Measurements from ENCODE around the gene SKI. TPM values are rescaled to one million over a fixed set of nuclear protein-coding genes. Genes with fewer than 3 reads are reported as not detected.

SKI gene
- total and polyA plus RNA-seq, 9 of the 15 experiments (the other 6 are each of a cell fraction or from before 2014, with no cell fraction given), result 0.10 to 60.5 (median 4.6) TPM

DNA sequence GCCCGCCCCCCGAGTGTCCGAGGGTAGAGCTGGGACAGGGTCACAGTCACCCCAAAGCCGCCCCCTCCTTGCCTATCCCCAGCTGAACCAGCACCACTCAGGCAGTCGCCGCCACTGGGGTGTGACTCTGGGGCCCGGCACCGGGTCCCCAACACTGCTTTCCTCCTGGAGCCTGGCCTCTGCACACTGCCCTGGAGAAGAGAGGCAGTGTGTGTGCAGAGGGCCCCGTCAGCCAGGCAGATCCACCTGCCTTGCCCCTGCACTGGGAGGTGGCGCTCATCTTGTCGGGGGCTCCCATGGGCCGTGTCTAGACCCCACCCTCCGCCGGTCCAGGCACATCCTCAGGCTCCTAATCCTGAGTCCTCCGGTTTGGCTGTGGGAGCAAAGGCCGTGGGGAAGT is 49.2 kb upstream of the SKI start:
- Histone ChIP-seq H2AFZ (ENCODE audit: low read depth, low read length) (no peak overlapping the region), H3K9ac (ENCODE audit: insufficient read depth in 1 of 2, low read depth in 2 of 2, low read length in 2 of 2) (no peak overlapping the region), H3K4me3 (no peak overlapping the region), H3K27ac (ENCODE audit: extremely low read depth, low read depth, low read length) (no peak overlapping the region), H3K9me3 (replicated peaks; ENCODE audit: control insufficient read depth, insufficient read depth, low read depth, low read length) (no peaks in the 10 kb centered on the region), H3K79me2 (ENCODE audit: control insufficient read depth, insufficient read depth, low read length) (peaks cover 3% of the 10 kb centered on the region; the same call in 1 of the 3 replicates), H4K20me1 (replicated peaks; ENCODE audit: control insufficient read depth, insufficient read depth, low read length) (no peaks in the 10 kb centered on the region), H3K4me2 (ENCODE audit: insufficient read depth, low read length) (no peak overlapping the region), H3K36me3 (ENCODE audit: control insufficient read depth, insufficient read depth, low read length) (no peaks in the 10 kb centered on the region), H3K27me3 (ENCODE audit: control insufficient read depth in 2 of 2, insufficient read depth in 2 of 2, low read length in 2 of 2) (peaks cover 0 to 4% of the 10 kb centered on the region in 2 experiments; a peak in 3 of 5 replicates), H3K4me1 (replicated peaks in 1 of 2; ENCODE audit: control insufficient read depth in 2 of 2, insufficient read depth in 2 of 2, low read length in 2 of 2) (peaks cover 39 to 88% of the 10 kb centered on the region in 2 experiments), H3K9me1 (ENCODE audit: control insufficient read depth, insufficient read depth, low read length) (peaks cover 9% of the 10 kb centered on the region)
- ChIA-PET POLR2A (interaction anchor here (1.1 to 1.6 kb wide), 2 partner anchors 11 to 13 kb away, joined by 3 read pairs; no protein-coding TSS in a partner anchor), CTCF (ENCODE audit: low intra/inter-chr PET ratio) (no interaction called here)
- WGBS (ENCODE audit: insufficient coverage, low coverage, missing lambda C conversion rate), result 77% methylated on average over 14 of the region's 16 CpGs
- in situ Hi-C loops (cut with MboI) (loop anchor here (25.0 kb wide), 1 partner anchor 358 kb away; the partner anchor contains the start of genes HES5 and PANK4), intact Hi-C loops (cut with micrococcal nuclease) (no loop called here)
- BruUV-seq (replicated peaks), result no TSS peak
- TF ChIP-seq, protein P1, sequence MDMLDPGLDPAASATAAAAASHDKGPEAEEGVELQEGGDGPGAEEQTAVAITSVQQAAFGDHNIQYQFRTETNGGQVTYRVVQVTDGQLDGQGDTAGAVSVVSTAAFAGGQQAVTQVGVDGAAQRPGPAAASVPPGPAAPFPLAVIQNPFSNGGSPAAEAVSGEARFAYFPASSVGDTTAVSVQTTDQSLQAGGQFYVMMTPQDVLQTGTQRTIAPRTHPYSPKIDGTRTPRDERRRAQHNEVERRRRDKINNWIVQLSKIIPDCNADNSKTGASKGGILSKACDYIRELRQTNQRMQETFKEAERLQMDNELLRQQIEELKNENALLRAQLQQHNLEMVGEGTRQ (CRISPR knock-in tag; IDR thresholded peaks at IDR 0.05), result no peak
- TF ChIP-seq MAFF (IDR thresholded peaks at IDR 0.05; ENCODE audit: low read length) (no peak), PCBP1 (IDR thresholded peaks at IDR 0.05; ENCODE audit: low read depth, low read length, poor library complexity, severe bottlenecking) (peak; percentile 13)
- TF ChIP-seq, protein P2, sequence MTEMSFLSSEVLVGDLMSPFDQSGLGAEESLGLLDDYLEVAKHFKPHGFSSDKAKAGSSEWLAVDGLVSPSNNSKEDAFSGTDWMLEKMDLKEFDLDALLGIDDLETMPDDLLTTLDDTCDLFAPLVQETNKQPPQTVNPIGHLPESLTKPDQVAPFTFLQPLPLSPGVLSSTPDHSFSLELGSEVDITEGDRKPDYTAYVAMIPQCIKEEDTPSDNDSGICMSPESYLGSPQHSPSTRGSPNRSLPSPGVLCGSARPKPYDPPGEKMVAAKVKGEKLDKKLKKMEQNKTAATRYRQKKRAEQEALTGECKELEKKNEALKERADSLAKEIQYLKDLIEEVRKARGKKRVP (CRISPR knock-in tag; IDR thresholded peaks at IDR 0.05), result no peak
- DNase-seq (ENCODE audit: extremely low read depth in 1 of 4, low spot score in 3 of 4), result no peak
- FAIRE-seq, result no peak
- no peak for ATAC-seq

Data from K562 (cell line).